Fibroblast of skin of back (primary cell): ENCODE data around the gene NOC3L.

Source experiments
- DNase-seq: peaks from one replicate; pipeline ENCODE4 v3.0.0-alpha.2; 2013

Gene NOC3L

GRCh38 chr10:94294168-94294567 is 68.6 kb downstream of the NOC3L start:
- no peak for DNase-seq

GRCh38 chr10:94293354-94293753 is 69.4 kb downstream of the NOC3L start:
- peak; percentile 49 for DNase-seq

DNA sequence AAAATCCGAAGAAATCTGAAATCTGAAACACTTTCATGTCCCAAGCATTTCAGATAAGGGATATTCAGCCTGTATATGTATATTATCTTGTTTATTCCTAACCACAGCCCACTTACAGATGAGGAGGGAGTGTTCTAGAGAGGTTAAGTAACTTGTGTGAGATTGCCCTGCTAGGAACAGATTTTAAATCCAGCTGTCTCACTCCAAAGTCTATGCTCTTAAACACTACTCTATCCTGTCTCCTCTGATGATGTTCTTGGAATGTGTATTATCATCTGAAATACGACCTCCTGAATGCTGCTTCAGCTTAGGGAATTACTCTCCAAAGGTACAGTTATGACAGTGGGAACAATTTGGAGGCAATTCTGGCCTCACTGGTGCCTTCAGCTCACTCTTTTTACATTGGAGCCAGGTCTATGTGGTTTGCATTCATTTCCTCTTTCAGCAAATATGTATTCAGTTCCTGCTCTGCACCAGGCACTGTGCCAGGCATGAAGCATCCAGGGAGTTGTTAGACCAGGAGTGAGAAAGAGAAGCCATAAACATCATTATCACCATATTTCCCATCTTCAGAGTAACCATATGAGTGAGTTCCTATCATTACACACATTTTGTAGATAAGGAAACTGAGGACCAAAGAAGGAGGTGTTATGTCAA is 70.2 kb downstream of the NOC3L start:
- peak; percentile 80 for DNase-seq

DNA sequence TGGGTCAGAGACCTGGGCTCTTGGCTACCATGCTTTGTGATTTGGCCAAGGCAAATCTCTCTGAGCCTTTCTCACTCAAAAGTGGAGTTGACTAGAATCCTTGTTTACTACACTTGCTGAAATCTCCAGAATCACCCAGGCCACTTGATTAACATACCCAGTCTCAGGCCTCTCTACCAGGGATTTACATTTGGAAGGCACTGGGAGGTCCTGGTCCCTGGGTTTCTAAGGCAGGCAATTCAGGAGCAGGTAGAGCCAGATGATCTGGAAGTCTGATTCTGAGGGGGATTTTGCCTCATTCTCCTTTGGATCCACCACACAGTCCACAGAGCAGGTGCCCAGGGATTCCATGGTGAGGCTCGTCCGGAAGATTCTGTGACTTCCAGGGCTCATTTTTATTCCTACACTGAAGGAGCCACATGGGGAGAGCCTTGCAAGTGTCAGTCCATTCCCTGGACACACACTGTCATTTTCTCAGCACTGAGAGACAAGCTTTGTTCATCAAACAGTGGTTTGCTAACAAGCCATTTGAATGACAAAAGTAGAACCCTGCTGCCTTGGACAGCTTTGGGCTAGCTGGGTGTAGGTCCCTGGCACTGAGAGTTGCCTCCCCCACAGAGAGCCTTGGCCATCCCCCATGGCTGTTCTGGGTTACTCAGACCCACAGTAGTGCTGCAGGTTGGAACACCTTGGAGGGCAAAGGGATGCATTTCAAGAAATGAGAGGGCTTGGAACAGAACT is 74.2 kb downstream of the NOC3L start:
- no peak for DNase-seq

DNA sequence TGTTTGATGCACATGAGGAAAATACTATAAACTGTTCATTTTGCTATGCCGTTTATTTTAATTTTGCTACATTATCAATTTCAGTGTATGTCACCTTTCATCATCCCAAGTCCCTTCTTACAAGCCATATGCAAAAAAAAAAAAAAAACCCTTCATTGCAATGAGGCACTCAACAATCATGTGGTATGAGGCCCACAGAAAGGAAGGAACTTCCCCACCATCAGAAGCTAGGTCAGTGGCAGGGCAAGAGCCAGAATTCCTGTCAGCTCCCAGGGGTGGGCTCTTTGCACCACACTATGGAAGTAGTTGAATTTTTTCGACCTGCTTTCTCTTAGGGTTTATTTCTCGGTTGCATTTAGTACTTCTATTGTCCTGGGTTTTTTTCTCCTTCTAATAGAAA is 75.4 kb downstream of the NOC3L start:
- peak; percentile 81 for DNase-seq

DNA sequence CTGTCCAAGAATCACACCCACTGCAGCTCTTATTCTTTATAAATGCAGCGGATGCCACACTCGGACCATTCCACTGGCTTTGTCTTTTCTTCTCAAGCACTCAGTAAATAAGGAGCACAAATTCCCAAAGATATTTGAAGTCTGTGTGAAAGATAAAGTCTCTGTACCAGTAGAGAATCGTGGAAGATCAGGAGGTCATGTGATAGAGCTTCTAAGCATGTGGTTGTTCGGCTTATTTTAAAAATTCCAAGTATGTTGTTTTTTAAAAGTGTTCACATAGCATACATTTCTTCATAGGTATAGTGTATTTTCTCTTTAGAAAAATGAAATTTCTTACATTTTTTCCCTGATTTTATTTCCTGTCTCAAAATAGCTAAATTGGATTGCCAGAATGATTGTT is 75.8 kb downstream of the NOC3L start:
- DNase-seq = peak; percentile 77

DNA sequence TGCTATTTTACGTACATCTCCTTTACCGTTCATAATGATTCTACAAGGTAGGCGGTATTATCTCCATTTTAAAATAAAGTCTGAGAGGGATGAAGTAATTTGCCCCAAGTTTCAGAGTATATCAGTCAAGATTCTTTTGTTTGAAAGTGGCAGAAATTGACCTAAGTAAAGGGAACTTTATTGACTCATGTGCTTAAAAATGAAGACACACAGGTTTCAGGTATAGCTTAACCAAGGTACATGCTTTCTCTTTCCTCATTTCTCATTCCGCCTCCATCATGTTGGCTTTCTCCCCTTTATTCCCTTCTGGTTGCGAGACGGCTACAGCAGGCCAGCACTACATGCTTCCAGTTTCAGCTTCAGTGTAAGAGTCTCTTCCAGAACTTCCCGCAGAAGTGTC is 77.5 kb downstream of the NOC3L start:
- no peak for DNase-seq
